SIG-M5 (cell line): ENCODE measurements around the gene NRK.
"Not testable (repeated sequence)": the region's sequence is repeated elsewhere in the genome, so short reads cannot be mapped to it uniquely, and the experiment has no call there.

Source experiments
- DNase-seq: peaks from one replicate; lab custom pipeline; 2025; lab: John Stamatoyannopoulos, UW

Gene NRK

DNA sequence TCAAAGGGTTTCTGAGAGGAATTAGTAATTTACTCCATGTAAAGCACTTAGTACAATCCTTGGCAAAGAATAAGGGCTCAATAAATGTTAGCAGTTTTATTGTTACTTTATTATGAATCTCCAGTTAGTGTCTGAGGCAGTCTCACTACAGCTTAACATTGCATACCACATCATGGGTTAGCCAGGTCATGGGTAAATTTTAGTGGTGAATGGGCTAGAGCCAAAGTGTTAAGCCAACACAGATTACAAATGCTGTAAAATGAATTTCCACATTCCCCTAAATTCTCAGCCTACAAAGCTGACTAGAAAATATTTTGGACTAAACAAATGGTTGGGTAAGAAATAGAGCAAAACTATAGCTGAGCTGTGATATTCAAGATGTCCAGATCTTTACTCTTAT is 72.4 kb downstream of the NRK start:
- no peak for DNase-seq

DNA sequence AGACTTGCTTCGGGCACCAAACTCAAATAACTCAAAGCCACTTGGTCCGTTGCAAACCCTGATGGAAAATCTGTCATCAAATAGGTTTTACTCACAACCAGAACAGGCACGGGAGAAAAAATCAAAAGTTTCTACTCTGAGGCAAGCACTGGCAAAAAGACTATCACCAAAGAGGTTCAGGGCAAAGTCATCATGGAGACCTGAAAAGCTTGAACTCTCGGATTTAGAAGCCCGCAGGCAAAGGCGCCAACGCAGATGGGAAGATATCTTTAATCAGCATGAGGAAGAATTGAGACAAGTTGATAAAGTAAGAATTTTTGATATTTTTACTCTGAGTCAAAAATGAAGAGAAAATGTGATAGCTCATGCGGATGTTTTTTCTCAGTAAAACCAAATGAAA is 87.2 kb downstream of the NRK start:
- DNase-seq: no peak

DNA sequence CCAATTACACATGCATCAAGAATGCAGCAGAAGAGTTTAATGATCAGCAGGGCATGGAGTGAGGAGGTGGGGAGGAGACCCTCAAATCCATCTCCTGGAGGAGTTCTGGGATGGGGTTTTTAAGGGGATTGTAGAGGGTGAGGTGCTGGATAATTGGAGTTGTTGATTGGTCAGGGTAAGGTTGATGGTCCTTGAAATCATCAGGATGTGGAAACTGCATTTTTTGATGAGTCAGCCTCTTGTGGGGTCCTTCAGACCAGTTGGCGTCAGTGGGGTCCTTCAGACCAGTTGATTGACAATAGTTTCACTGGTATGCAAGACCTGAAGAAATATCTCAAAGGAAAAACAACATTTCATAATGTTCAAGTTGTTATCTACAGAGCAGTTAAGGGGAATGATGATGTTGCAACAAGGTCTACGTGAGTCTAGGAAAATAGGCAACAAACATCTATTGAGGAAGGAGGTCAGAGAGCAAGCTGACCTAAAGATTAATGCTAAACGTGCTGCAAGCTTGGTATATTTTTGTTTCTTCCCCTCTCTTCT is 88.3 kb downstream of the NRK start:
- no peak for DNase-seq

DNA sequence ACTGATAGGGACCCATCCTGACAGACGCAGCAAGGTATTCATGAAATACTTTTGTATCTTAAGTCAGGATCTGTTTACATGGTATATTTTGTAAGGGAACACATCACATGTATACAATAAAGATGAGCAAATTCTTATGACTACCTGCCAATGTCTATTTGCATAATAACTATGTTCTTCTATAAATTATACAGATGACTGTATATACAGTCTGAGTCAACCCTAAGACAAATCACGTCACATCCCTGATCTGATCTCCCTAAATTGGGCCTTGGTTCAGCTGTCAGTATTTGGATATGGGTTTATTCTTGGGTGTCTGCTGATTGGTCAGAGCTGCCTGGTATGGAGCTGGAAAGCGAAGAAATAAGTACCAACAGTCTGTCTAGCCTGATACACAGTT is 122.9 kb downstream of the NRK start:
- no peak for DNase-seq

DNA sequence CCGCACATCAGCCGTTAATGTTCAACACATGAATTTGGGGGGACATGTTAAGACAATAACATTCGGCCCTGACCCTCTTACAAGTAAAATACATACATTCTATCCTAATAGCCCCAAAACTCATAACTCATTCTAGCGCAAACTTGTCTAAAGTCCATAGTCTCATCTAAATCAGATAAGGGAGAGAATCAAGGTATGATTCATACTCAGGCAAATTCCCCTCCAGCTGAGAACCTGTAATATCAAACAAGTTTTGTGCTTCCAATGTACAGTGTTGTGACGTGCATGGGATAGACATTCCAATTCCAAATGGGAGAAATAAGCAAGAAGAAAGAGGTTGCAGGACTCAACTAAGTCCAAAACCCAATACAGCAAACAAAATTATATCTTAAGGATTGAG is 147.1 kb downstream of the NRK start:
- DNase-seq: no peak

DNA sequence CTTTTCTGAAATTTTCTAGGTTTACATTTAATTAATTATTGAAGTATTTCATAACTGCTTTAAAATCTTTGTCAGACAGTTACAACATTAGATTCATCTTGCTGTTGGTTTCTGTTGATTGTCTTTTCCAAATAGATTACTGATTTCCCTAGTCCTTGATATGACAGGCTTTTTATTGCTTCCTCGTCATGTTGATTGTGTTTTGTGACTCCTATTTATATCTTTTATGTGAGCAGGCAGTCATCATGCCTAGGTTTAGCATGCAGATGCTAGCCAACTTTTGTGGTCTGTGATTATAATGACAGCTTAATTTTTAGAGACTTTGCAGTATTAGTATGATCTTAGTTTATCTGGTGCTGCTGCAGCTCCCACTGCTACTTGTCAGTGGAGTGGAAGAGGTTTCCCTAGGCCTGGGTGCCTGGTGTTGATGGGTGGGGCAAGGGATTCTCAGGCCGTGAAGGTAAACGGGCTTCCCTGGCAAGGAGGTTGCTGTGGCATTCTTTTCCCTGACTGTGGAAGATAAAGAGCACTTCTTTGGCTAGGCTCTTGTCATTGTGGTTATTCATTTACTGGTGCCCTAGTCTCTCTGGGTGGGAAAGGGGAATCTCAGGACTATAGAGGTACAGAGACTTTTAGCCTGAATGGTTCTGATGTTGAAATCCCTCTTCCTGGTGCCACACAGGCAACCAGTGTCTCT is 150.5 kb downstream of the NRK start:
- DNase-seq: no peak

DNA sequence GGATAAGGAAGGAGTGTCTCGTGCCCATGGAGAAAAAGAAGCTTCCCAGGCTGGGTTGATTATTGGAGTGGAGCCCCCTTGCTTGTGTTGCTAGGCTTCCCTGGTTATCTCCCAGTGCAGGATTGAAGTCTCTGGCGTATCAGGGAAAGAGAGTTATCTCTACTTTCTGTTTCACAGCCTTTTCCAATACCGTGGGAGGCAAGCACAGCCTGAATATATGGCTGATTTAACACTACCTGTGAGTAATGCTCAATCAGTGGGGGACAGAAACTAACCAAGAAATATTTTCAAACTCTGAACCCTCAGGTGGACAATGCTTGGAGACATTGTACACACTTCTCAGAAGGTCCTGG is 151.0 kb downstream of the NRK start:
- no peak for DNase-seq

DNA sequence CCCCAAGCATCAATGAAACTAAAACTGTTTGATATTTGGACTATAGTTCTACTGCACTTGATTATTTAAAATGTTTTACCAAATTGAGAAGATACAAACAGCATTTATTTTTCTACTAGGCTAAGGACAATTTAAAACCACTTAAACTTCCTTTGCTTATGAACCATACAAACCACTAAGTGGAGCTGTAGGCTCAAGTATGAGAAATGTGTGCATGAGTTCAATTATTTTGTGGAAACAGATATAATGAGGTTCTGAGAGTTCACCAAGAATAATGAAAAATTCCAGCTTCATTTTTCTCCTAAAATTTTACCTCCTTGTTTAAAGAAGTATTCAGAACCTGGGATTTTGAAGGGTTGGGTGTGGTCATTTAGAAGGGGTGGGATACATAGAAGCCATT is 153.0 kb downstream of the NRK start:
- DNase-seq: no peak

DNA sequence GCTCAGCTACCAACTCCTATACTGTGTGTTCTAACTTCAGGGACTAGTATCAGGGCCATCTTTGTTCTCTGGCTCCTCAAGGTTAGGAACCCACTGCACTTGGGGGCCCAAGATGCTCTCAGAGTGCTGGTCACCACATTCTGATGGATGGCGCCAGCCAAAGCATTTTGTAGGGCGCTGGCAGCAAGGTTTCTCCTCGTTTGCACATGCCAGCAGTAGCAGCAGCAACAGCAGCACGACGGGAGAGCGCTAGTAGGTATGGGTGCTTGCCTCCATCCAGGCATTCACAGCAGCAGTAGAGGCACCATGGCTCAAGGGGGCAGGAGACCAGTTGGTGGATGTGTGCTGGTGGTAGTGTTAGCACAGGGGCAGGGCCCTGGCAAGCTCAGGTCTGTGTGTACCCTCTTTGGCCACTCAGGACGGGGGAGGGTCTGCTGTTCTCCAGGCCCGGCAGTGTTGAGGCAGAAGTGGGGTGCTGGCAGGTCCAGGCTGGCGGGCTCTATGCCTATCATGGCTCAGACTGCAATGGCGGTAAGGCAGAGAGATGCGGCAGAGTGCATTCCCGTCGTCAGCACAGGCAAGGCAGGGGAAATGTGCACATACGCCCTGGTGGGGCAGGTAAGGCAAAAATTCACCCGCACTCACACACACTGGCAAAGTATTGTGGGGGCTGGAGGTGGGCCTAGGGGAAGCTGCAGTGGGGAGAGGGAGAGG is 159.6 kb downstream of the NRK start:
- DNase-seq: no peak

DNA sequence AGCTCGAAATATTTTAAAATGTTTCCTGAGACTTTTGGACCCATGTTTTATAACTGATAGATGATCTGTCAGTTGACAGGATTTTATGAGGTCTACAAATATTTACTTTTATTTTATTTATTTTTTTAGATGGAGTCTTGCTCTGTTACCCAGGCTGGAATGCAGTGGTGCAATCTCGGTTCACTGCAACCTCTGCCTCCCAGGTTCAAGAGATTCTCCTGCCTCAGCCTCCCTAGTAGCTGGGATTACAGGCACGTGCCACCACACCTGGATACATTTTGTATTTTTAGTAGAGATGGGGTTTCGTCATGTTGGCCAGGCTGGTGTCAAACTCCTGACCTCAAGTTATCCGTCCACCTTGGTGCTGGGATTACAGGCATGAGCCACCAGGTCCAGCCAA is 166.1 kb downstream of the NRK start:
- DNase-seq: not testable (repeated sequence)

DNA sequence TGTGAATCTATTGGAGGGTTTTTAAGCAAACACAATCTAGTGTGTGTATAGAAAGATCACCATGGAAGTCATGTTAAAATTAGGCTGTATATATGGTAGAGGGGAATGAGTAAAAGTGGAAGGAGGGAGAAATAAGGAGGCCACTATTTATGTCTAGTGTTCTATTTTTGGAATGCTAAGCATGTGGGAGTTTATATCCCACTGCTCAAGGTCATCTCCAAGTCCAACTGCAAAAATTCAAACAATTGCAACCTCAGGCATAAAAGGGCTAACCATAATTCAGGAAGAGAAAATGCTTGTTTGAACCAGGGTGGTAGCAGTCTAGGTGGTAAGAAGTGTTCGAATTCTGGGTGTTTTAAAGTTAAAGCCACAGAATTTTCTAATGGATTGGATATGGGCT is 177.0 kb downstream of the NRK start:
- DNase-seq: no peak

DNA sequence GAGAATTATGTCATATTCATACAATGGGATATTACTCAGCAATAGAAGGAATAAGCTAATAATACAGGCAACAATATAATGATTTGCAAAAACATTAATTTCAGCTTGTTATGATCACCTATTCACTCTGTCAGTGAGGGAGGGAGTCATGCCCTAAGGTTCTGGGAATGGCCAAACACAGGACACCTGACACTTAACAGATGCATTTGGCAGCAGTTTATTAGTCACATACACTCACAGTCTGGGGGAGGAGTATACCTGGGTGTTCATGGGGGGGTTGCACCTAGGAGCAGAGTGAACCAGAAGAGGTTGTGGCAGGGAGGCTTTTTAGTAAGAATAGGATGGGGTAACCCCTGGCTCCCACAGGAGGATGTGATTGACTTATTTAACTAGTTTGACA is 177.9 kb downstream of the NRK start:
- no peak for DNase-seq

DNA sequence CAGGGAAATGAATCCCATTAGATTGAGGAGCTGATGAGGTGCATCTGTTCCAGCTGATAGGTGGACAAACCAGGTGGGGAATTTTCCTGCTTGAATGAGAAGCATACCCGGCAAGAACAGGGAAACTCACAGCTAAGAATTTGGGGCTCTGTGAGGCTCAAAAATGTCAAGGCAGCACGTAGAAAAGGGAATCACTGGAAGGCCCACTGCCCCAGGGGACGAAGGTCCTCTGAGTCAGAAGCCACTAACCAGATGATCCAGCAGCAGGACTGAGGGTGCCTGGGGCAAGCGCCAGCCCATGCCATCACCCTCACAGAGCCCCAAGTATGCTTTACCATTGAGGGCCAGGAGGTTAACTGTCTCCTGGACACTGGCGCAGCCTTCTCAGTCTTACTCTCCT is 178.3 kb downstream of the NRK start:
- not testable (repeated sequence) for DNase-seq

DNA sequence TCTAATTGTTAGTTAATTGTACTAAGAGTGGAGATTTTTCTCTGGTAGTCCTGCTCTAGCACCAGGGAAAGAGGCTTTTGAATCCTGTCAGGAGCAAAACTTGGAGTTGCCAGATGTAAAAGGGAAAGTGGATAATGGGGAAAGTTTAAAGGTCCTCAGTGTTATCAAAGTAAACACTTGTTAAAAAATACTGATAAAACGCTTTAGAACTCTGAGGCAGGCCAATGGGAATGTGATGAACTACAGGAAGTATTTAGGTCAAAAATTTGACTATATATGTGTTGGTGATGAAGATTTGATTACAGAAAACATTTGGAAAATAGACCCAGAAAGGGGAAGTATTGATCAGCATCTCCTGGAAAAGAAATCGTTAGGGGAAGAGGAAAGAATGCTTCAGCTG is 183.3 kb downstream of the NRK start:
- no peak for DNase-seq

DNA sequence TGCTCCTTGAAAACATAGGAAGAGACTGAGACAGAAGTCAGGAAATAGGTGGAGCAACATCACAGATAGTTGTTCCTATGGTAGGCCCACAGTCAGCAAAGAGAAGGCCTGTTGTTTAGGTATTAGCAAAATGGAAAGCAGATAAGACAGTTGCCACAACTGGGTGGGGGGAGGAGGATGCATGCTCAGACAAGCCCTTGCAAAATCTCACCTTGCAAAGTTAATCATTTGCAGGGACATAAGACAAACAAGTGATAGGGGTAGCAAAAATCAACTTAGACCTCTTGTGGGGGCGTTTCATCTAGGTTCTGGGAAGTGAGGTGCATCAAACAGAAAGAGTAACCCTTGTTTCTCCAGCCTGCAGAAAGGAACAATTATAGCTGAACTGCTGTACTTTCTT is 185.5 kb downstream of the NRK start:
- no peak for DNase-seq
